Stimulated activated naive CD4-positive, alpha-beta T cell (primary cell): ENCODE results near the gene FOXE3.
A peak's percentile ranks its signal among the peaks of the same experiment; 100 is the strongest.

Source experiments
- DNase-seq, 6 experiments: peaks; one replicate each; lab custom pipeline; 2025; lab: John Stamatoyannopoulos, UW

The FOXE3 gene

DNA sequence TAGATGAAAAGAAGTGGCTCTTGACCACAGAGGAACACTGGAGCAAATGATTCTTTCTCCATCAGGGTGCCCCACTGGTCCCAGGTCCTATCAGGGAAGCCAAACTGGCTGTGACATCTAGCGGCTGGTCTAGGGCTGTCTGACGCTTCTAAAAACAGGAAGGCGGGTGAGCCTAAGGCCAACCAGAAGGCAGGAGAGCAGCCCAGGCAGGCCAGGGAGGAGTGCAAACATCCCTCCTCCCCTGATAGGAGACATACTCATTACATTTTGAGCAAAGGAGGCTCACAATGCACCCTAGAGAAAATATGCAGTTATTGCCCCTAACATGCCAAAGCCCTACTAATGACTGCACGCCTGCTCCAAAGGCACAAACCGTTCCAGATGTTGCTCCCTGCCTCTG is 10.4 kb upstream of the FOXE3 start:
- DNase-seq = no peak

DNA sequence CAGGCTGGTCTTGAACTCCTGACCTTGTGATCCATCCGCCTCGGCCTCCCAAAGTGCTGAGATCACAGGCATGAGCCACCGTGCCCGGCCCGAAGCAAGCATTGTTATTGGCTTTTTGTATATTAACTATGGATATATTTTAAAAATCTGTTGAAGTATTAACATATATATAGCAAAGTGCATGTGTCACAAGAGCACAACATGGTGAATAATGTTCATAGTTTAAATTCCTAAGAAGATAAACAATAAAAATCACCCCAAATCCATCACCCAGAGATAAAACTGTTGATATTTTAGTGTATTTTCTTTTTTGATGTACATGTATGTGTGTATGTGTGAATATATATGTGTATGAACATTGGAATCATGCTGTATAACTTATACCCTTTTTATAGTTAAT is 9.1 kb upstream of the FOXE3 start:
- DNase-seq = no peak

DNA sequence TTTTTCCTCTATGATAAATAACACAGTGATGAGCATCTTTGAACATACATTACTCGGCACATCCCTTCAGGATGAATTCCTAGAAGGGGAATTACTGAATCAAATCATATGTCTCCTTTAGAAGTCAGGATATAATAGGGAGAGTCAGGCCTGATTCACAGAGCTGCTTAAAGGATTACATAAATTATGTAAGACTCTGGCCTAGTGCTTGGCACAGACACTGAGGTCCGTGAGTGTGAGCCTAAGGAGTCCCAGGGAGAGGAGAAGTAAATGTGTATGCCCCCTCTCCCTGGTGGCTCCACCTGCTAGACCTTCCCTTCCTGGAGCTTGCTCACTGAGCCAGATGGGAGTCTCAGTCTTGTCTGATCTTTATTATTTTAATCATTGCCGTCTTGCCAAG is 8.6 kb upstream of the FOXE3 start:
- no peak for DNase-seq

DNA sequence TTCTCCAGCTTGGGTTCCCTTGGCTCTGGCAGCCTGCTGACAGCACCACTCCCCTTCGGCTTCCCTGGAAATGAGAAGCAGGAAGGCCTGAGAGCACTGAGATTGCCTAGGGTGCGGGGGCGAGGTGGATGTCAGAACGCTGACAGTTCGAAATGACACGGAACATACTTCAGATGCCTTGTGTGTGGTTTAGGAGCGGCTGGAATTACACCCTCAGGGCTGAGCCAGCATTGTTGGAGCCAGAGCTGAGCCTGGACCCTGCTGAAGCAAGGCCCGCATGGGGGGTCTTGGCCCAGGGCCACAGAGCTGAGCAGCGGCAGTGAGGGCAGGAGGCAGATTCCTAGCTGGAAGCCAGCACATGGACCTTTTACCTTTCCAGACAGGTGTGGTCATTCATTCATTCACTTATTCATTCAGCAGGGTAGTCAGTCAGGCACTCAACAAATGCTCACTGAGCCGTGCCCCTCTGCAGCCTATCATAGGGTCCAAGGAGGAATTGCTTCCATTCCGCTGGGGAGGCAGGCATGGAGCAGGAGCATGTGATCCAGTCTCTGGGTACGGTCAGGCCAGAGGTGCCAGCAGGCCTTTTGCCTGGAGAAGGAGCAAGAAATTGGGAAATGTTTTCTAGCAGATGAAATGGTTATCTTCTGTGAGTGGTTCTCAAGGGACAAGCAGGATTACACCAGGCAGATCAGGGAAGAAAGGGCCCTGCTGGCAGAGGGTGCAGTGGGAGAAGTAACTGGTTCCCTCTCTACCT is 6.6 kb upstream of the FOXE3 start:
- no peak for DNase-seq

DNA sequence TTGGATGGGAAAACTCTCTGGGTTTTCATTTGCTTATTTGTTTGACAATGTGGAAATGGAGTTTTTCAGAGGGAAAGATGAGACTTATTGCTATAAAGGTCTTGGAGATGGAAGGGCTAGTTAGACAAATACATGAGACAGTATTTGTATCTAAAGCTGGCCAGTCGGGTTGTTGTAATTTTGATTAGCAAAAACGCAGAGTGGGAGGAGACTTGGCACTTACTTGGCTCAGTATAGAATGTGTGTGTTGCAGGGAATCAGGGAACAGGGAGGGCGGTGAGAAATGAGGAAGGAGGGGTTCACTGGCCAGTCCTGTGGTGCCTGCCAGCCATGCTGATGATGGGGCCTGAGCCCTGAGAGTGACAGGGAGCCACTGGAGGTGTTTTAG is 6.0 kb upstream of the FOXE3 start:
- no peak for DNase-seq

DNA sequence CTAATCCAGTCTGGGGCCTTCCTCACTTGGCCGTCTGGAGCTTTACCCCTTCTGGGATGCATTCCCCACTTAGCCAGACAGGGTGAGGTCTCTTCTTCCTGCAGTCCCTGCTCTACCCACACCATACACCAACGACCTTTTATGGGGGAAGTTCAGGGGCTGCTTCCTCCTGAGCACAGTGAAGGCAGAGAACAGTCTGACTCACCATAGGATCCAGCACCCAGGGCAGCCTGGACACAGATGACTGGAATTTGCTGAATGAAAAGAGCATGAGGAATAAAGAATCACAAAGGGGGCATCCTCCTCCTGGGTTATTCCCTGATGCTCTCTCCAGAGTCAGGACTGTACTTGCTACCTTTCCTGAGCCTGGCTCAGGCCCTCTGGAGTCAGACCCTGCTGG is 4.6 kb upstream of the FOXE3 start:
- no peak for DNase-seq

DNA sequence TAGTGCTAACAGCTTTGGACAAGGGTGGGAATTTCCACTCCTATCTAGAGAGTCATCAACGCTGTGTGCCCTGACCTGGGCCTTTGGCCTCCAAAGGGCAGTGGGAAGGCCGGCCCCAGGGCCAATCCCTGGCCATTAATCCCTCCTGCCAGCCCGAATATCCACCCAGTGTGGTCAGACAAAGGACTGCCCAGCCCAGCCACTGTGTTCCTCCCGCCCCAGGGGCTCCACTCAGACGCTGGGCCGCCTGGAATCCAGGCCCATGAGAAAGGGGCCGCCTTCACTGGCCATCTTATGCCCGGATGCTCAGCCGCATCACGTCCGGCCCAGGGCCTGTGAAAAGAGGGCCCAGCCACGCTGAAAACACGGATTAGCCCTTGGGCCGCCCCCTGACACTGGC is 3.6 kb upstream of the FOXE3 start:
- DNase-seq = no peak

DNA sequence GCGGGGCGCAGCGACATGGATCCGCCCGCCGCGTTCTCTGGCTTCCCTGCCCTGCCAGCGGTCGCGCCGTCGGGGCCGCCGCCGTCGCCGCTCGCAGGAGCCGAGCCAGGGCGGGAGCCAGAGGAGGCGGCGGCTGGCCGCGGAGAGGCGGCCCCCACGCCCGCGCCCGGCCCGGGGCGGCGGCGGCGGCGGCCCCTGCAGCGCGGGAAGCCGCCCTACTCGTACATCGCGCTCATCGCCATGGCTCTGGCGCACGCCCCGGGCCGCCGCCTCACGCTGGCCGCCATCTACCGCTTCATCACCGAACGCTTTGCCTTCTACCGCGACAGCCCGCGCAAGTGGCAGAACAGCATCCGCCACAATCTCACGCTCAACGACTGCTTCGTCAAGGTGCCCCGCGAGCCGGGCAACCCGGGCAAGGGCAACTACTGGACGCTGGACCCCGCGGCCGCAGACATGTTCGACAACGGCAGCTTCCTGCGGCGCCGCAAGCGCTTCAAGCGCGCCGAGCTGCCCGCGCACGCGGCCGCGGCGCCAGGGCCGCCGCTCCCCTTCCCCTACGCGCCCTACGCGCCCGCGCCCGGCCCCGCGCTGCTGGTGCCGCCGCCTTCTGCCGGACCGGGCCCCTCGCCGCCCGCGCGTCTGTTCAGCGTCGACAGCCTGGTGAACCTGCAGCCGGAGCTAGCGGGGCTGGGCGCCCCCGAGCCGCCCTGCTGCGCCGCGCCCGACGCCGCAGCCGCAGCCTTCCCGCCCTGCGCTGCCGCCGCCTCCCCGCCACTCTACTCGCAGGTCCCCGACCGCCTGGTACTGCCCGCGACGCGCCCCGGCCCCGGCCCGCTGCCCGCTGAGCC is 459 bp downstream of the FOXE3 start:
- peak in 1 of 6 experiments; percentile 17 for DNase-seq

DNA sequence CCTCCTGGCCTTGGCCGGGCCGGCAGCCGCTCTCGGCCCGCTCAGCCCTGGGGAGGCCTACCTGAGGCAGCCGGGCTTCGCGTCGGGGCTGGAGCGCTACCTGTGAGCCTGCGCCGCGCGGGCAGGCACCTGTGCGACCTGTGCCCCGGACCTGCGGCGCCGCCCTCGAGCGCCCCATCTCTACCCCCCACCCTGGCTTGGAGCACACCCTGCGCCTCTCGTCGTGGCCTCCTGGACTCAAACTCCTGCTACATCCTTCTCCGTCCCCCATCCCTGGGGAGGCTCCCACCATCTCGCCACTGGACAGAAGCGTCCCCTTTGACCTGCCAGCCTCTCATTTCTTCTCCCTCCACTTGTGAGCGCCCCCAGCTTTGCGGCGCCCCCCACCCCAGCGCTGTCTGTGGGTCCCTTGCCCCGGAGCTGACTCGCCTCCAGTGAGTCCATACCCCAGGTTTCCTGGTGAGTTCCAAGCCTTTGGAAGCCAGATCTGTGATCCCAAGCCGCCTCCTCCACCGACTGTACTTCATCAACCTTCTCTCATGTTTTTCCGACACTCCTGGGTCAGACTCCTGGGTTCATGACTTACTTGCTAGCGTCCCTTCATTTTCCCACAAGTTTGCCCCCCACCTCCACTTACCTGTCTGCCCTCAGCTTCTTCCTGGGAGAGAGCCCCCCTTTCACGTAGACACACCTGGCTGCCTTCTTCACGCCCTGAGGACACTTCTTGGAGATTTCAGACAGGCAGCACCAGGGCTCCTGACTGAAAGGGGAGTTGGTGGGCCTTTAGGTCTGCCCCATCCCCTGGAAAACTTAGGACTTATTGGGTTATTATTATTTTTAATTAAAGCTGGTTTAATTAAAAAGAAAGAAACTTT is 1.3 kb downstream of the FOXE3 start:
- no peak for DNase-seq

DNA sequence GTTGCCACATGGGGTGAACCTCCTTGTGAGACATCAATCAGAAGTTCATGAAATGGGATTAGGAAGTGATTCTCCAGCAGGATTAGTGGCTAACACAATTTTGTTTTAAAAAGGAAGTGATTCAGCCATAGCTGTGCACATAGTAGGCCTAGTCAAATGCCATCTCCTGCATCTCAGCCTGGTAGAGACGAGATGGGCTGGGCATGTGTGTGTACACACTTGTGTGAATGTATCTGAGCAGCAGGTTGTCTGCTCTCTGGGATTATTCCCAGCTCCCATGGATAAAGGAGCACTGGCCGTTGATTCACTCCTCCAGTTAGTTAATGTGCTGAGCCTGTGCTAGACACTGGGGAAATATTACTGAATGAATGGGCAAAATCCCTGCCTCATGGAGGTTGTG is 2.0 kb downstream of the FOXE3 start:
- no peak for DNase-seq

DNA sequence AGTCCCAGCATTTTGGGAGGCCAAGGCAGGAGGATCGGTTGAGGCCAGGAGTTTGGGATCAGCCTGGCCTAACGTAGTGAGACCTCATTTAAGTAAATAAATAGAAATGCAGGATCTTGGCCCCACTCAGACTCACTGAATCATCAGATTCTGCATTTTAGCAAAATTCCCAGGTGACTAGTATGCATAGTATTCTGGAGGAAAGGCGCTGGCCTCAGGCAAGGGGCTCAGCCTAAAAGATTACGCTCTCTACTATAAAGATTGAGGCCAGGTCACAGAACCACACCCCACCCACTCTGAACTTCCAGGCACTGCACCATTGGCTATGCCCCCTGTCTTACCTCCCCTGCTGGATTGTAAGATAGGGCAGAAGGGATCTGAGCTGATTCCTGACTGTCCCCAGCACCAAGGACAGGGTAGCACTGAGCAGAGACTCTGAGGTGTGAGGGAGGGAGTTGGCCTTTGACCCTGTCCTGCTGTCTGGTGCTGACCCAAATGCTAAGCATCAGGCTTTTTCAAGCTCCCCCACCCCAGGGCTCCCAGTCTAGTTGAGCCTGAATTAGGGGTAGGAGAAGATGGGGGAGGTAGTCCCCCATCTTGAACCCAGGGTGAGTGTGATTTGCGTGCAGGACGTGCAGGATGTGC is 2.7 kb downstream of the FOXE3 start:
- no peak for DNase-seq

DNA sequence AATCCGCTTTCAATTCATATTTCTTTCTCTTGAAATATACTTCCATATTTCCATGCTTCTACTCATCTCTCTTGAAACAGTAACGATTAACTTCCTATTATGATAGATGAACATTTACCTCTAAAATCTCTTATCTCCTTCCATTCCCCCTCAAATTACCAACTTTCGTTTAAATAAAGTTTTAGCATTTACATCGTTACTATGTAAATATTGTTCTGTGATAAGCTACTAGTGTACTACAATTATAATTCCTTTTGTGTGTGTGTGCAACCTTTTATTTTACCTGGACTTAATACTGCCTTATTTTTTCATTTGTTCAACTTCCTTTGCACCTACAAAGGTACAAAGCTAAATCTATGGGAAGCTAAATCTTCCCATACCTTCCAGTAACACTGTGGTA is 4.5 kb downstream of the FOXE3 start:
- no peak for DNase-seq

DNA sequence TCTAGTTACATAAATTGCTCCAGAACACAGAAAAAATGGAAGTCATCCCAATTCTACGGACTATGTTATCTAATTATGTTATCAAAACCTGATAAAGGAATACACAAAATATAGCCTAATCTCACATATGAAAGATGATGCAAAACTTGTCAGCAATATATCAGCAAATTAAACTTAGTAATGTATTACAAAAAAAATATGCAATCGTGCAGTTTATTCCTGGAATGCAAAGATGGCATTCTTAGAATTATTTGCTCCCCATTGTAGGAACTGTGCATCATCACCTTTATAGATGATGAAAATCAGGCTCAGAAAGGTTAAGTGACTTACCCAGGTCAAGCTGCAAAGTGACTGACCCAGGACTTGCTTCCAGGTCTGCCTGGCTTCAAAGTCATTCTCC is 7.8 kb downstream of the FOXE3 start:
- no peak for DNase-seq

DNA sequence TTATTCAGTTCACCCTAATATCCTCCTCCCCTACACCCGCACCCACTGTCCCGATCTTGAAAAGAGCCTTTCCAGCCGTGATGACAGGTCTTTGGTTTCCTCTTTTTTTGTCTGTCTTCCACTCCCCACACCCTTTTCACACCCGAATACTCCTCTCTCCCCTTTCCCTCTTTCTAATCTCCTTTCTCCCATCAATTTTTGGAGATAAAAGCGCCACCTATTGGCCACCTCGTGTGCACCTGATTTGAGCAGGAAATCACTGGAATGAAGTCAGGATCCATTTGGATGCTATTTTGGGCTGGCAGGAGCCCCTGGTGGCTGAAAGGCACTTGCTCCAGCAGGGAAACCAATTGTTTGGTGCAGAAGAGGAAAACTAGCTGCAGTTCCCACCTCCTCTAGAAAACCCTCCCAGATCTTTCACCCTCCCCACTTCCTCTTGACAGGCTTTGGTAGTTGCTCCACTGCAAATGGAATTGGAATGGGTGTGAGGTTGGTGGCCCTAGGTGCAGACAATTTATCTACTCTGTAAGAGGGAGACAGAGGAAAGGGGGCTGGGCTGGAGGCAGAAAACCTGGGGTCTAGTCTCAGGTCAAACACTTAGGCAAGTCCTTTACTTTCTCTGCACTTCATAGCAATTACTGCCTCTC is 8.4 kb downstream of the FOXE3 start:
- DNase-seq = no peak

DNA sequence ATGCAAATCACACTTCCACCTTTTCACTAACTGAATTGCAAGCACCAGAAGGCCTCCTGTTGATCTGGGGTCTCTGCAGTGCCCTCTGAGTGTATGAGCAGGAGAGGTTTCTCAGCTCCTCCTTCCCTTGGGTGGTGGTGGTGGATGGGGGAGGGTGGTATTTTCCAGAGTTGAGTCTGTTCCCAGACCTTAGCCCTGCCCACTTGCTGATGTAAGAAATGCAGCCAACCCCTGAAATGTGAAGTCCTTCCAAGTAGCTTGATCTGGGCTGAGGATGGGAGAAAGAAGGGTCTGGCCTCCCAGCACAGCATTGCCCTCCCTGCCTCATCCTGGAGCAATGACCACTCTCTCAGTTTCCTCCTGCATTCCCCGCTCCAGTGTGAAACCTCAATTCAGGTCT is 15.4 kb downstream of the FOXE3 start:
- no peak for DNase-seq

DNA sequence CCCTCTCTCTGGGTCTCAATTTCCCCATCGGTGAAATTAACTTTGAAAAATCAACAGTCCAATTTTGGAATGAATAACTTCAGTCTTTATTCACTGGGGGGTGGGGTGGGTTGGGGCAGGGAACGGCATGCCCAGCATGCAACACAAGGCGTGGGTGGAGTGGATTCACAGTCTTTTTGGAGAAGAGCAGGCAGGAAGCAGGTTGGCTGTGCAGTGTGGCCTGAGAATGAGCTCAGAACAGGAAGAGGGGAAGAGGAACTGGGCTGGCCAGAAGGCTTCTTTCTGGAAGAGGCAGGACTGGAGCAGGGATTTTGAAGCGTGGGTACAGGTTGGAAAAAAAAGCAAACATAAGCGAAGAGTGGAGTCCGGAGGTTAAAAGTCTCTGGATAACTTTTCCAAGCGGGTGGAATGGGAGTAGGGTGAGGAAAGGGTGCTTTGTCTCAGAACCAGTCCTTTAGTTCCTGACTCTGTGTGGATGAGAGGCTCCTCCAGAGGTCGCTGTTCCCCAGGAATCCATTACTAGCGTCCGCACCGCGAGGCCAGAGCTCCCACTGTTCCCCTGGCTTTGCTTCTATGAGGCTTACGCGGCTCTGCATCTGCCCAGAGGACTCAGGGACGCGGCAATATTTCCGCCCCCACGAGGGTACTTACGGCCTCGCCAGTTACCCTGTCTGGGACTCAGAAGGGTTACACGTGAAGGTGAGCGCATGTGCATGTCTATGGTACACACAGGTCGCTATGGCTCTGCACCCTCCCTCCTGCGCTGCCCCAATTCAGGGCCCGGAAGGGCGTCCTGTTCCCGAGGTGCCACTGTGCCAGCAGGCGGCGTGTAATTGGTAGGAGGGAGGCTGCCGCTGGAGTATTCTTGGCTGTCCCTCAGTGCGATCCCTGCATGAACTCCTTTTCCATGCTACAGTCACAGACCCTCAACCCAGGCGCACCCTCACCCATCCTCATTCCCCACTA is 16.3 kb downstream of the FOXE3 start:
- peak; percentile 28 to 80 (median 52) for DNase-seq

DNA sequence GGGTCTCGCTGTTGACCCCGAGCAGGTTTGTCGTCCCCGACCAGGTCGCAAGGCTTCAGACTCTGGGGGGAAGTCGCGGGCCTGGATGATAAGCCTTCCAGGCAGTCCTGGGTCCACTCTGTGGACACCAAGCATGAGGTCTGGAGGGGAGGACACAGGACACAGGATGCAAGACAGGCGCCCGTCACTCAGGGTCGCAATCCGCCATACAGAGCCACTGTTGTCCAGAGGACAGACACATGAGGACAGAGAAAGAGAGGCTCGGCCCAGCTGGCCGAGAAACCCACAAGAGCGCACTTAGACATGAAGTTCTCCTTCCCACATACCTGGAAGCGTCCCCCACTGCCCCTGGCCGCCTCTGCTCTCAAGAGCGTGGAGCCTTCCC is 16.9 kb downstream of the FOXE3 start:
- no peak for DNase-seq

DNA sequence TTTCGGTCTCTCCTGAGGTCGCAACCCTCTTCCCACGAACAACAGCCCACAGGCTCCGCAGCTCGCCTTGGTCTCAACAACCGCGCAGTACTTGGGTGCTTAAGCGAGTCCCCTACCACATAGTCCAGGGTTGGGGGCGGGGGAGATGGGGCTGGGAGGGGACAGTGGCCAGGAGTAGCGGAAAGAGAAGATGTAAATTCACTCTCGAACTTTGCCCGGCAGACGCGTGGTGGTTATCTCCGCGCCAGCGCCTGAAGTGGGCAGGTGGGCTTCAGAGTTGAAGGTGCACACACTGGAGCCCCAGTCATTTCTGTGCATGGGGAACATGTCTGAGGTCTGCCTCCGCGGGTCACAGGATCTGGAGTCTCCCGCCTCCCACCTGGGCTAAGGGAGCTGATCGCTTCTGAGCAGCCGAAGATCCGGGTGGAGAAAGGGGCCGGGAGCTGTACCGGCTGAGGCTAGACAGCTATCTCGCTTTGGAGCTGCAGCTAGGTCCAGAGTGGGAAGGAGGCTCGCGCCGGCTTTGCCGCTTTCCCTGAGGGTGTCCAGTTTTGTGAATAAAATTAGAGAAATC is 17.5 kb downstream of the FOXE3 start:
- peak in 1 of 6 experiments; percentile 46 for DNase-seq

DNA sequence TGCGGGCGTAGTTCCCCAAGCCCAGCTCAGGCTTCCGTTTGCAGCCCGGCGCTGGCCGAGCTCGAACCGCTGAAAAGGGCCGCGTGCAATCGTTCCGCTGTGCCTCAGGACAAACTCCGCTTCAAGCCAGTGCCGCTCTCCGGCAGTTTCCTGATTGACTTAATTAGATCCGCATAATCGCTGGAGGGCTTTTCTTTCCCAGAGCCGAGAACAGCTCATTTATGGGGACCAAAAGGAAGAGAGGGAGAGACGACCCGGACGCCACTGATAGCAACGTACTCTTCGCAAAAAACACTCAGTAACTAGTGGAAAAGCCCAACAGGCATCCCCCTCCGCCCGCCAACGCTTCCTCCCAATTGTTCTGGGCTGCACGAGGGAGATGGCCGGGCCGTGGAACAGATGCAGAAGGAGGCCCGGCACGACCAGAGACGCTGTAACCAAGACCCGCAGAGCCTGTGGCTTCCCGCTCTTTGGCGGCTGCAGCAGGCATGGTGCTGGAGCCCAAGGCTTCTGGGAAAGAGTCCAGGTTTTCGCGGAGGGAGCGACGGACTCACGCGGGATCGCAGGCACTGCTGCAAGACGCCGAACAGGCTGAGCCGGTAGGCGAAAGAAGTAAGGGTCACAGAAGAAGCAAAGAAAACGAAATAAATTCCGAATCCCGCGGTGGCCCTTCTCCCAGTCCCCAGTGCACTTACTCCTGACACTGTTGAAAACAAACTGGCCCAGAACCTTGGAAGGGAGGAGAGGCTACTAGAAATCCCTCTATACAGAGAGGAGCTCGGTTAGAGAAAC is 18.2 kb downstream of the FOXE3 start:
- peak in 1 of 6 experiments; percentile 46 for DNase-seq
